SU-DHL-6 (cell line): ENCODE results near the gene CCNB1IP1.

ENCODE experiments used
- EZH2phosphoT487 ChIP-seq: fragments of 200-600 bp; sonication (generic), shearing (Covaris generic); conservative IDR thresholded peaks from 2 replicates; pipeline ENCODE4 v1.6.1; 2018; ENCODE audit warnings: mild to moderate bottlenecking, antibody characterized with exemption, low read length, moderate library complexity, mixed read lengths
- TF ChIP-seq, protein P1 (sequence below): fragments of 200-600 bp; sonication (generic); IDR thresholded peaks from one replicate; pipeline ENCODE4 v1.5.1; 2017; ENCODE audit warnings: antibody characterized with exemption, mild to moderate bottlenecking, low read length, moderate library complexity; ENCODE audit not compliant: insufficient read depth, poor library complexity, severe bottlenecking

GRCh38 chr14:20341646-20342045 lies 8.6 kb upstream of the CCNB1IP1 start:
- TF ChIP-seq, protein P1, sequence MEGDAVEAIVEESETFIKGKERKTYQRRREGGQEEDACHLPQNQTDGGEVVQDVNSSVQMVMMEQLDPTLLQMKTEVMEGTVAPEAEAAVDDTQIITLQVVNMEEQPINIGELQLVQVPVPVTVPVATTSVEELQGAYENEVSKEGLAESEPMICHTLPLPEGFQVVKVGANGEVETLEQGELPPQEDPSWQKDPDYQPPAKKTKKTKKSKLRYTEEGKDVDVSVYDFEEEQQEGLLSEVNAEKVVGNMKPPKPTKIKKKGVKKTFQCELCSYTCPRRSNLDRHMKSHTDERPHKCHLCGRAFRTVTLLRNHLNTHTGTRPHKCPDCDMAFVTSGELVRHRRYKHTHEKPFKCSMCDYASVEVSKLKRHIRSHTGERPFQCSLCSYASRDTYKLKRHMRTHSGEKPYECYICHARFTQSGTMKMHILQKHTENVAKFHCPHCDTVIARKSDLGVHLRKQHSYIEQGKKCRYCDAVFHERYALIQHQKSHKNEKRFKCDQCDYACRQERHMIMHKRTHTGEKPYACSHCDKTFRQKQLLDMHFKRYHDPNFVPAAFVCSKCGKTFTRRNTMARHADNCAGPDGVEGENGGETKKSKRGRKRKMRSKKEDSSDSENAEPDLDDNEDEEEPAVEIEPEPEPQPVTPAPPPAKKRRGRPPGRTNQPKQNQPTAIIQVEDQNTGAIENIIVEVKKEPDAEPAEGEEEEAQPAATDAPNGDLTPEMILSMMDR, result no peak
- TF ChIP-seq EZH2phosphoT487, result no peak
